ENCODE results near the gene GNG4.

The GNG4 gene

DNA sequence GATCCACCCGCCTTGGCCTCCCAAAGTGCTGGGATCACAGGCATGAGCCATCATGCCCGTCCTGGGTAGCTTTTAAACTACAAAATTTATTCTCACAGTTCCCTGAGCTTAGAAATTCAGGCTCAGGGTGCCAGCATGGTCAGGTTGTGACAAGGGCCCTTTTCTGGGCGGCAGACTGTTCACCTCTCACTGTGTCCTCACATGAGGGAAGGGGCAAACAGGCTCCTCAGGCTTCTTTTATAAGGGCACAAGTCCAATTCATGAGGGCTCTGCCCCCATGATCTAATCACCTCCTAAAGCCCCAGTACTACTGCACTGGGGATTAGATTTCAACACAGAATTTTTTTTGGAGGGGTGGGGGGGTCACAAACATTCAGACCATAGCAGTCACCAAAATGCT is 36.8 kb downstream of the GNG4 start:
- DNase-seq (ENCODE audit: low read depth) = no peak
- no peak overlapping the region for H3K4me3 ChIP-seq (ENCODE audit: low read depth, low read length)
- TF ChIP-seq, protein P1, sequence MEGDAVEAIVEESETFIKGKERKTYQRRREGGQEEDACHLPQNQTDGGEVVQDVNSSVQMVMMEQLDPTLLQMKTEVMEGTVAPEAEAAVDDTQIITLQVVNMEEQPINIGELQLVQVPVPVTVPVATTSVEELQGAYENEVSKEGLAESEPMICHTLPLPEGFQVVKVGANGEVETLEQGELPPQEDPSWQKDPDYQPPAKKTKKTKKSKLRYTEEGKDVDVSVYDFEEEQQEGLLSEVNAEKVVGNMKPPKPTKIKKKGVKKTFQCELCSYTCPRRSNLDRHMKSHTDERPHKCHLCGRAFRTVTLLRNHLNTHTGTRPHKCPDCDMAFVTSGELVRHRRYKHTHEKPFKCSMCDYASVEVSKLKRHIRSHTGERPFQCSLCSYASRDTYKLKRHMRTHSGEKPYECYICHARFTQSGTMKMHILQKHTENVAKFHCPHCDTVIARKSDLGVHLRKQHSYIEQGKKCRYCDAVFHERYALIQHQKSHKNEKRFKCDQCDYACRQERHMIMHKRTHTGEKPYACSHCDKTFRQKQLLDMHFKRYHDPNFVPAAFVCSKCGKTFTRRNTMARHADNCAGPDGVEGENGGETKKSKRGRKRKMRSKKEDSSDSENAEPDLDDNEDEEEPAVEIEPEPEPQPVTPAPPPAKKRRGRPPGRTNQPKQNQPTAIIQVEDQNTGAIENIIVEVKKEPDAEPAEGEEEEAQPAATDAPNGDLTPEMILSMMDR (conservative IDR thresholded peaks at IDR 0.05; ENCODE audit: low read depth, low read length) = no peak

DNA sequence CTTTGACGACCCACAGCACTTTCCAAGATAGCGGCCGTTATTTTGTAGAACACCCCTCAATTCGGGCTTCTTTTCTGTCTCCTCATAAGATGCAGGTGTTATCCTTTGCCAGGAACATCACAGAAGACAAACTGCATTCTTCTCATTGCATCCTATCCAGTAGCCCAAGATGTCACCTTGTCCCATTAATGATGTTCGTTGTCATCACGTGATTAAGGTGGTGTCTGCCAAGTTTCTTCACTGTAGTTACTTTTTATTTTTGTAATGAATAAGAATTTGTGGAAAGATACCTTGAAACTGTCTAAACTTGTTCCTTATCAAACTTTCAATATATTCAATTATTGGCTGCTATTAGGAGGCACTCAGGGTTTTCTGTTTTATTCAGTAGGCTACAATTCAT is 39.4 kb downstream of the GNG4 start:
- DNase-seq (ENCODE audit: low read depth) = no peak
- TF ChIP-seq, protein P1 (conservative IDR thresholded peaks at IDR 0.05; ENCODE audit: low read depth, low read length) = no peak
- no peak overlapping the region for H3K4me3 ChIP-seq (ENCODE audit: low read depth, low read length)

DNA sequence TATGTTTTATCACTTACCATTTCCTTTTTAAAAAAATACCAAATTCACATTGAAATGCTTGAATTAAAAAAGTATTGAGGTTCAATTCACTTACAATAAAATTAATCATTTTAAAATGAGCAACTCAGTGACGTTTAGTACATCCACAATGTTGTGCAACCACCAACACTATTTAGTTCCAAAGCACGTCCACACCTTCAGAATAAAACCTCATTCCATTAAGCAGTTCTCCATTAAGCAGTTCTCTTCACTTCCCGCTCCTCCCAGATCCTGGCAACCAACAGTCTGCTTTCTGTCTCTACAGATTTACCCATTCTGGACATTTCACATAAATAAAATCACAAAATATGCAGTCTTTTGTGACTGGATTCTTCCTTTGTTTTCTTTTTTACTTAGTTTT is 41.3 kb downstream of the GNG4 start:
- TF ChIP-seq, protein P1 (conservative IDR thresholded peaks at IDR 0.05; ENCODE audit: low read depth, low read length) = no peak
- H3K4me3 ChIP-seq (ENCODE audit: low read depth, low read length) = no peak overlapping the region
- DNase-seq (ENCODE audit: low read depth) = no peak

DNA sequence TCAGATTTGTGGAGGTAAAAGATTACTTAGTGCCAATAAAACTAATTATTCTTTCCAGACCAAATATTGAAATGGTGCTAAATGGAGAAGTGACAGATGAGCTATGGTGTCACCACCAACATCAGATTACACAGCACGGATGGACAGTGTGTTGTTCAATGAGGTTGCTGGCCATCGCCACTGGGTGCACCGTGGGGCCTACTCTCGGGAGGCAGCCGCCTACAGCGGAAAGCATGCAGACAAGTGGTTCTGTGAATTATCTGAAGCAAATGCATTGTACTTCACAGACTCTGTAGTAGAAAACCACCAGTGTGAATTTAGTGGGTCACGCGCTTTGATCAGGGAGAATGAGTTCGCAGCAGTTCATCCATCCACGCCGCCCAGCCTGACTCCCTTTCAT is 42.3 kb downstream of the GNG4 start:
- no peak overlapping the region for H3K4me3 ChIP-seq (ENCODE audit: low read depth, low read length)
- TF ChIP-seq, protein P1 (conservative IDR thresholded peaks at IDR 0.05; ENCODE audit: low read depth, low read length) = no peak
- no peak for DNase-seq (ENCODE audit: low read depth)

DNA sequence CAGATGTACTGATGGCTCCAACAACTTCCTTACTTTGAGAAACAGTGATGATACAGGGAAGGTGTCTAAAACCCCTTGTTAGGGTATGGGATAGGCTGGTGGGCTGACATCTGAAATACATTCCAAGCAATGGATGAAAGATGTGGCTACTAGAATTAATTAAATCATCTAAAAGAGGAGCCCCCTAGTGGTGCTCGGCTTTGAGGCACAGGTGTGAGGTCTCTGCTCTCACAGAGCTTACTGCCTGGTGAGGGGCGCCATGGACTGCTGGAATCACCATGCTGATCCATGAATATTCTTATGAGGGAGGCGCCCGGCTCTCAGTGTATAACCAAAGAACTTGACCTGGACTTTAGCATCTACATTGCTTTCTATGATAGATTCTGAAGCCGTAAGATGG is 48.5 kb downstream of the GNG4 start:
- no peak overlapping the region for H3K4me3 ChIP-seq (ENCODE audit: low read depth, low read length)
- TF ChIP-seq, protein P1 (conservative IDR thresholded peaks at IDR 0.05; ENCODE audit: low read depth, low read length) = peak; percentile 74
- peak; percentile 43 for DNase-seq (ENCODE audit: low read depth)

DNA sequence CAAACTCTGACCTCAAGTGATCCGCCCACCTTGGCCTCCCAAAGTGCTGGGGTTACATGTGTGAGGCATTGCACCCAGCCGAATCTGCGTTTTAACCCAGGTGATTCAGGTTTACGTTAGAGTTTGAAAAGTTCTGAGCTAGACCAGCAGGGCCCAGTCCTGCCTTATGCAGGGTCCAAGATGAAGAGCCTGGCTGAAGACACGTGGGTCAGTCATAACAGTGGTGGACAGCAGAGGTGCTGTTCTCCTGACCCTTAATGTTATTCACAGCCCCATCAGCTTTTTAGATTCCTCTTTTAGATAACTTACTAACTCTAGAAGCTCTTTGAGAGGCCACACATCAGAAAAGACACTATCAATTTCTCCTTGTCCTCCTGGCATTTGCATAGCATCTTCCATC is 50.0 kb downstream of the GNG4 start:
- TF ChIP-seq, protein P1 (conservative IDR thresholded peaks at IDR 0.05; ENCODE audit: low read depth, low read length) = no peak
- DNase-seq (ENCODE audit: low read depth) = no peak

DNA sequence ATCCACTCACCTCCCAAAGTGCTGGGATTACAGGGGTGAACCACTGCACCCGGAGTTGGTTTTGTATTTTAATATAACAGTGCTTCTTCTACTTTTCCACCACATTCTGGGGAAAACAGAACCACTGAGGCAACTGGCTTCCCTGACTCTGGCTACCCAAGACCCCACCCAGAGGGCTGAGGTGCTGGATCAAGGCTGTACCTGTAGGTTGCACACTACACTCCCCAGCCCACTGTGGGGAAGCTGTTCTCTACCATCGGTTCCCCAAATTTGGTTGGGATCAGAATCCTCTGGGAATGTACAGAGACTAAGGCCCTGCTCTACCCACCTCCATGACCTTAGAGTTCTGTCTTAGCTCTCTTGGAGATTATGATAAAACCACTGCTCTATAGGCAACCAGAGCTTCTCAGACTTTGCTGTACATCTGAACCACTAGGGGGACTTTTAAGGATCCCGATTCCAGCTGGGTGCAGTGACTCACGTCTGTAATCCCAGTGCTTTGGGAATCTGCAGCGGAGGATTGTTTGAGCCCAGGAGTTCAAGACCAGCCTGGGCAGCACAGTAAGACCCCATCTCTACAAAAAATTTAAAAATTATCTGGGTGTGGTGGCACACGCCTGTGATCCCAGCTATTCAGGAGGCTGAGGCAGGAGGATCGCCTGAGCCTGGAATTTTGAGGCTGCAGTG is 51.6 kb downstream of the GNG4 start:
- TF ChIP-seq, protein P1 (conservative IDR thresholded peaks at IDR 0.05; ENCODE audit: low read depth, low read length) = peak; percentile 66

More for the DNA sequence above, 50.0 kb downstream of the GNG4 start:
- no peak overlapping the region for H3K4me3 ChIP-seq (ENCODE audit: low read depth, low read length)

More for the DNA sequence above, 51.6 kb downstream of the GNG4 start:
- DNase-seq (ENCODE audit: low read depth) = peak; percentile 71
- no peak overlapping the region for H3K4me3 ChIP-seq (ENCODE audit: low read depth, low read length)

Data from choroid plexus epithelial cell (primary cell).